Smooth muscle cell (in vitro differentiated cells): ENCODE data around the gene HSPB6. TPM values are rescaled to one million over a fixed set of nuclear protein-coding genes. Genes with fewer than 3 reads are reported as not detected.

Experiments used
- DNase-seq: peaks from one replicate; lab custom pipeline; 2025; ENCODE audit not compliant: unreplicated experiment; lab: John Stamatoyannopoulos, UW
- H2AFZ ChIP-seq: fragments of 200-600 bp; sonication (generic); 2 replicates; pipeline ENCODE4 v1.6.0; 2016; ENCODE audit warnings: antibody characterized with exemption, low read depth, mild to moderate bottlenecking
- H3F3A ChIP-seq: fragments of 200-600 bp; sonication (generic); 2 replicates; pipeline ENCODE4 v1.6.0; 2017; ENCODE audit warnings: antibody characterized with exemption, low read depth
- H3K27ac ChIP-seq: fragments of 200-600 bp; sonication (generic); 2 replicates; pipeline ENCODE4 v1.5.1; 2016; ENCODE audit warnings: low read depth, mild to moderate bottlenecking
- H3K27me3 ChIP-seq: fragments of 200-600 bp; sonication (generic); 2 replicates; pipeline ENCODE4 v1.6.1; 2016; ENCODE audit warnings: low read depth, mild to moderate bottlenecking
- H3K36me3 ChIP-seq: fragments of 200-600 bp; sonication (generic); 2 replicates; pipeline ENCODE4 v1.5.1; 2016; ENCODE audit warnings: low read depth
- H3K4me1 ChIP-seq: fragments of 200-600 bp; sonication (generic); 2 replicates; pipeline ENCODE4 v1.5.1; 2016; ENCODE audit warnings: low read depth
- H3K4me2 ChIP-seq: fragments of 200-600 bp; sonication (generic); 2 replicates; pipeline ENCODE4 v1.6.0; 2016; ENCODE audit warnings: mild to moderate bottlenecking
- H3K4me3 ChIP-seq: fragments of 200-600 bp; sonication (generic); 2 replicates; pipeline ENCODE4 v1.5.1; 2016; ENCODE audit warnings: mild to moderate bottlenecking
- H3K79me2 ChIP-seq: fragments of 200-600 bp; sonication (generic); 2 replicates; pipeline ENCODE4 v1.6.0; 2016; ENCODE audit warnings: low read depth, mild to moderate bottlenecking
- H3K9ac ChIP-seq: fragments of 200-600 bp; sonication (generic); 2 replicates; pipeline ENCODE4 v1.6.0; 2016; ENCODE audit warnings: low read depth
- H3K9me3 ChIP-seq: fragments of 200-600 bp; sonication (generic); replicated peaks from 2 replicates; pipeline ENCODE4 v1.5.1; 2016; ENCODE audit warnings: low read depth
- H4K20me1 ChIP-seq: fragments of 200-600 bp; sonication (generic); 2 replicates; pipeline ENCODE4 v1.6.0; 2016; ENCODE audit warnings: low read depth
- CTCF ChIP-seq: fragments of 200-600 bp; sonication (generic); IDR thresholded peaks from 2 replicates; pipeline ENCODE4 v1.5.1; 2017; ENCODE audit warnings: borderline replicate concordance, mild to moderate bottlenecking, antibody characterized with exemption; ENCODE audit not compliant: insufficient read depth, poor library complexity, severe bottlenecking
- WGBS: methylation state at CpG from one replicate; pipeline ENCODE4 v1.1.7; 2016; ENCODE audit warnings: low lambda C conversion rate; 5-methylcytosine and 5-hydroxymethylcytosine counted together
- polyA plus RNA-seq: library from polyadenylated mRNA; unstranded; fragments of >200 nt; fragmentation: Nextera tagmentation; extraction: Ambion mirVana; gene quantifications from 2 replicates; pipeline ENCODE4 v1.2.1, GENCODE V29; 2016
- total RNA-seq: library from RNA; depleted of rRNA; stranded (reverse); fragments of >200 nt; gene quantifications from 2 replicates; pipeline ENCODE4 v1.2.3, GENCODE V29; 2014

HSPB6 gene
- total and polyA plus RNA-seq, 2 experiments from 2014 or later = 19.1 to 254 TPM

DNA sequence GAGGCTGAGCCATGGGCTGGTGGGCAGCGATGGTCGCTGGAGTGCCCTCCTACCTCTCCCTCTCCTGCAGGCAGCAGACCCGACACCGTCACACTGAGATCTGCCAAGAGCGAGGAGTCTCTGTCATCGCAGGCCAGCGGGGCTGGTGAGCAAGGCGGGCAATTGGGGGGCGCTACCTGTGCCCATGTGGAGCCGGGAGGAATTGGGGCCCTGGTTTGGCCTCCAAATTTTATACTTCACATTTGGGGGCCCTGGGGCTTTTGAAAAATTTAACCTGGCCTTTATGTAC lies 28.5 kb upstream of the HSPB6 start:
- Histone ChIP-seq H3K4me3 (no peak overlapping the region), H3K79me2 (no peaks in the 10 kb centered on the region), H4K20me1 (no peaks in the 10 kb centered on the region), H3K36me3 (no peaks in the 10 kb centered on the region), H3K4me1 (no peaks in the 10 kb centered on the region), H3K9me3 (no peaks in the 10 kb centered on the region), H3F3A (no peaks in the 10 kb centered on the region), H3K9ac (no peak overlapping the region), H3K27me3 (no peaks in the 10 kb centered on the region), H3K27ac (no peak overlapping the region), H3K4me2 (no peak overlapping the region), H2AFZ (no peak overlapping the region)
- no peak for TF ChIP-seq CTCF
- 78% methylated on average over 10 of the region's 10 CpGs for WGBS
- DNase-seq = no peak

GRCh38 chr19:35784503-35785338 lies 27.9 kb upstream of the HSPB6 start:
- H4K20me1 ChIP-seq = no peaks in the 10 kb centered on the region
- H3F3A ChIP-seq = no peaks in the 10 kb centered on the region
- H3K4me3 ChIP-seq = no peak overlapping the region
- H3K36me3 ChIP-seq = no peaks in the 10 kb centered on the region
- H2AFZ ChIP-seq = no peak overlapping the region
- no peak overlapping the region for H3K27ac ChIP-seq
- no peak overlapping the region for H3K9ac ChIP-seq
- DNase-seq = no peak
- H3K4me1 ChIP-seq = no peaks in the 10 kb centered on the region
- TF ChIP-seq CTCF = no peak
- no peaks in the 10 kb centered on the region for H3K27me3 ChIP-seq
- no peaks in the 10 kb centered on the region for H3K79me2 ChIP-seq
- H3K9me3 ChIP-seq = no peaks in the 10 kb centered on the region
- H3K4me2 ChIP-seq = no peak overlapping the region
- WGBS = 59% methylated on average over 22 of the region's 45 CpGs

DNA sequence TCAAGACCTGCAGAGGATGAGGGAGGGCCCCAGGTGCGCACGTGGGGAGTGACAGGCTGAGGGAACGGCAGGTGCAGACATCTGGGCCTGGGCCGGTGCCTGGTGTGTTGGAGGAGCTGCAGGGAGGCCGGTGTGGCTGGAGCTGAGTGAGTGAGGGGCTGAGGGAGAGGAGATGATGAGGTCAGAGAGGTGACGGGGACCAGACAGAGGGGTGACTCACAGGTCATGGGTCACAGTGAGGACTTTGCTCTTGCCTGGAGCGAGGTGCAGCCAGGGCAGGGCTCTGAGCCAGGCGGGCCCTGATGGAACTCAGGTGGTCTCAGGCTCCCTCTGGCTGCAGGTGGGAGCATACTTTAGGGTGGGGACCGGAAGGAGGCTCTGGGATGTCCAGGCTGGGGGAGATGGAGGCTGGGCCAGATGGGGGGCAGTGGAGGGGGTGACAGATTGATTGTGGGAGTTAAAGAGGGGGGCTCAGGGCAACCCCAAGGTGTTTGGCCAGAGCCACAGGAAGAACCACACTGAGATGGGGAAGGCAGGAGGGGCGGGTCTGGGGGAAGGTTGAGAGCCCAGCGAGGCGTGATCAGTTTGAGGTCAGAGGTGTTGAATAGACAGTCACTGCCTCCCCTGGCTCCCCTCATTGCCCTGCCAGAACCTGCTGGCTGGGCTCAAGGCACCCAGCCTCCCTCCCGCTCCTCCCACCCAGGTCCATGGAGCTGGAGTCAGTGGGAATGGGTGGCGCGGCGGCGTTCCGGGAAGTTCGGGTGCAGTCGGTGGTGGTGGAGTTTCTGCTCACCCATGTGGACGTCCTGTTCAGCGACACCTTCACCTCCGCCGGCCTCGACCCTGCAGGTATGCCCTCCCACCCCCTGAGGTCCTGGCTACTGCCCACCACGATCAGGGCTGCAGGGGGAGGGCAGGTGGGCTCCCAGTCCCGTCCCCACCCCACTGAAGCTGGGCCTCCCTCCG lies 26.9 kb upstream of the HSPB6 start:
- Histone ChIP-seq H3K9ac (no peak overlapping the region), H3K79me2 (no peaks in the 10 kb centered on the region), H3K27ac (no peak overlapping the region), H3K36me3 (no peaks in the 10 kb centered on the region), H4K20me1 (no peaks in the 10 kb centered on the region), H3K27me3 (no peaks in the 10 kb centered on the region), H3K9me3 (no peaks in the 10 kb centered on the region), H2AFZ (no peak overlapping the region), H3K4me2 (no peak overlapping the region), H3K4me1 (no peaks in the 10 kb centered on the region), H3F3A (no peaks in the 10 kb centered on the region), H3K4me3 (no peak overlapping the region)
- 67% methylated on average over 18 of the region's 28 CpGs for WGBS
- DNase-seq = no peak
- no peak for TF ChIP-seq CTCF
